Left ventricle myocardium superior (tissue), 1 donor: Measurements from ENCODE around the gene L3MBTL2. TPM values are rescaled to one million over a fixed set of nuclear protein-coding genes. Genes with fewer than 3 reads are reported as not detected.

Source experiments
- ATAC-seq: fragments of 200-7000 bp; cut with Tn5 transposase; one replicate; pipeline ENCODE4 v1.9.1; 2020; ENCODE audit warnings: mild to moderate bottlenecking, moderate library complexity
- DNase-seq: peaks from one replicate; pipeline ENCODE4 v3.0.0-alpha.2; 2020
- intact Hi-C: fragments of 100-400 bp; cut with micrococcal nuclease; formaldehyde crosslinking; loops from one replicate; pipeline ENCODE4 v1.11.0; 2022
- total RNA-seq: library from RNA; stranded (reverse); fragmentation: NEBNext Ultra II Directional; extraction: Animal tissue kit (Norgen Biotek cat#: 25700); gene quantifications from one replicate; pipeline ENCODE4 v1.2.1, GENCODE V29; 2021
- donor health status: DM: no; HTN: yes; CAD: no; lungs with severe emphysema.

The L3MBTL2 gene
- total RNA-seq, 1 donor from 2014 or later: 18.2 TPM

- intact Hi-C loops: no loop called here
- DNase-seq (no peak), ATAC-seq (no peak)
Observed at GRCh38 chr22:41203118-41203517, 2.0 kb upstream of the L3MBTL2 start.

- no peak for DNase-seq
- intact Hi-C loops: no loop called here
Observed at GRCh38 chr22:41204066-41204465, 1.0 kb upstream of the L3MBTL2 start.

DNA sequence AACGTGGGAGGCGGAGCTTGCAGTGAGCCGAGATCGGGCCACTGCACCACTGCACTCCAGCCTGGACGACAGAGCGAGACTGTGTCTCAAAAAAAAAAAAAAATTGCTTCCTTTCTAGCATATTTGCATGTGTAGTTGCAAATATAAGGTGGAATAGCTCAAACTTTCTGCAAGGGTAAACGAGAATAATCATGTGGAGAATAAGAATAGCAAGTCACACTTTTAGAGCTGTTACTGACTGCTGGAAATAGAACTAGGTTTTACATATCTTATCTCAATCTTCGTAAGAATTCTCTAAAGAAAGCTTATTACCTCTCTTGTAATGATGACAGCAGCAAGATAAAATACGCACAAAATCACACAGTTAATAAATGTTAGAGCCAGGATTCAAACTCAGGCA, 1.6 kb downstream of the L3MBTL2 start:
- ATAC-seq: no peak
- intact Hi-C loops: no loop called here
- DNase-seq: no peak

More at GRCh38 chr22:41204066-41204465, 1.0 kb upstream of the L3MBTL2 start:
- ATAC-seq: no peak

DNA sequence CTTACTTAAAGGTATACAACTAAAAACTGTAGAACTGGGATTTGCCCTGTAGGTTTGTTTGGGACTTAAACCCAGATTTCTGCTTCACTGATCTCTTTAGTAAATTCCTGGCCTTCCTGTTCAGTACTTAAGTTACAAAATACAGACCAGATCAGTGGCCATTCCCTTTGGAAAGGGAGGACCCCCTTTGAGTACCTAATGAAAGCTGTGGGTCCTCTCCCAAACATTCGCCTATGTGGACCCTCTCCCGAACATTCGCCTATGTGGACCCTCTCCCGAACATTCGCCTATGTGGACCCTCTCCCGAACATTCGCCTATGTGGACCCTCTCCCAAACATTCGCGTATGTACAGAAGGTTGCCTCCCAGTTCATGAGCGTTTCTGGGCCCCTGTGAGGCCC, 10.3 kb downstream of the L3MBTL2 start:
- no peak for ATAC-seq
- DNase-seq: no peak
- intact Hi-C loops: no loop called here

- DNase-seq: peak; percentile 34
- no peak for ATAC-seq
- intact Hi-C loops: no loop called here
Observed at GRCh38 chr22:41215926-41216325, 10.8 kb downstream of the L3MBTL2 start.

GRCh38 chr22:41216984-41217383, 11.9 kb downstream of the L3MBTL2 start:
- intact Hi-C loops: no loop called here
- no peak for DNase-seq
- peak; percentile 8 for ATAC-seq

DNA sequence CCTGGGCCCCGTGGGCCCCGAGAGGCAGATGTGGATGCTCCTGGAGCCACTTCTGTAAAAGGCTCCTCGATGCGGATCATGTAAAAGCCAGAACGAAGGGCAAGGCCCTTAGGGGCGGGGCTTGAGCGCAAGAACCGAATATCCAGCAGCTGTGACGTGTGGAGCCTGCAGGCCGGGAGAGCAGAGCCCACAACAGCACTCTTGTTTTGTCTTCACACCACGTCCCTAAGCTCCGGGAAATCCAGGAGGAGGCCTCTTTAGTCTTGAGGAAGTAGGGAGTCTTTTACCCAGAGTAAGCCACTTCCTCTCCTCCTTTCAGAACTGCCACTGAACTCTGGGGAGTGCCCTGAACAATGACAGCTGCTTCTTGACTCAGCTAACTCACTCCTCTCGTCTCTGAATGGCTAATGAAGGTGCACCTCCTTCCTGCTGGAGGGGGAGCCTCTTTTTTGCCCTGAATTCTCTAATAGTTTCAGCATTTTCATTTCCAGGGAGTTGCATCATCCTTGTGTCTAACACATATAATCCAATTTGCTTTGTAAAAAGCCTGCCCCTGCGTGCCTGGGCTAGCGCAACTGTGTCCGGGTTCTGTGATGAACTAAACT, 12.5 kb downstream of the L3MBTL2 start:
- ATAC-seq (peak; percentile 91), DNase-seq (peak; percentile 84)
- intact Hi-C loops: no loop called here

DNA sequence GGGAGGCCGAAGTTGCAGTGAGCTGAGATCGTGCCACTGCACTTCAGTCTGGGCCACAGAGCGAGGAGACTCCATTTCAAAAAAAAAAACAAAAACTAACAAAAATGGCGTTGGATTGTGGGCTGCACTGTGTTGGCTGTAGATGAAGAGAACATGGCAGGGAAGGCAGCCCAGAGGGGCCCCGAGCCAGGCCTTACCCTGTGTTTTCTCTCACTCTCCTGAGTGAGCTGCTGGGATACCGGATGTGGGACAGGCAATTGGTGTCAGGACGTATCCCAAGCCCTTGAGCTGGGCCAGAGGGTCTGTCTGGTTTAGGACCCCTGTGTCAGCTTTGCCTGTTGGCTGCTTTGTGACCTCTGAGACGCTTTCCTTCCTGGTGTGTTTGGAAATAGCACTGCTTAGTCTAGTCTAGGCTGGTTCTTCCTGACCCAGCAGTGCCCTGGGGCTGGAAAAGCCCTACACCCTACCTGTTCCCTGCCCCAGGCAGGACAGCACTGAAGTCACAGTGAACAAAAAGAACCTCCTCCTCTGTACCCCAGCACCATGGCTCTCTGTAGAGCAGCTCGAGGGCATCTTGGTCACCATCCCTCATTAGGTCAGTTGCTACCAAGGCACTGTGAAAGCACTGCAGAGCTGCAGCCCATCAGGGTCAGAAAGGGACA, 17.9 kb downstream of the L3MBTL2 start:
- intact Hi-C loops: no loop called here
- DNase-seq: no peak

GRCh38 chr22:41223535-41223934, 18.4 kb downstream of the L3MBTL2 start:
- intact Hi-C loops: no loop called here
- DNase-seq (no peak), ATAC-seq (no peak)

More for the DNA sequence above, 17.9 kb downstream of the L3MBTL2 start:
- ATAC-seq: no peak

DNA sequence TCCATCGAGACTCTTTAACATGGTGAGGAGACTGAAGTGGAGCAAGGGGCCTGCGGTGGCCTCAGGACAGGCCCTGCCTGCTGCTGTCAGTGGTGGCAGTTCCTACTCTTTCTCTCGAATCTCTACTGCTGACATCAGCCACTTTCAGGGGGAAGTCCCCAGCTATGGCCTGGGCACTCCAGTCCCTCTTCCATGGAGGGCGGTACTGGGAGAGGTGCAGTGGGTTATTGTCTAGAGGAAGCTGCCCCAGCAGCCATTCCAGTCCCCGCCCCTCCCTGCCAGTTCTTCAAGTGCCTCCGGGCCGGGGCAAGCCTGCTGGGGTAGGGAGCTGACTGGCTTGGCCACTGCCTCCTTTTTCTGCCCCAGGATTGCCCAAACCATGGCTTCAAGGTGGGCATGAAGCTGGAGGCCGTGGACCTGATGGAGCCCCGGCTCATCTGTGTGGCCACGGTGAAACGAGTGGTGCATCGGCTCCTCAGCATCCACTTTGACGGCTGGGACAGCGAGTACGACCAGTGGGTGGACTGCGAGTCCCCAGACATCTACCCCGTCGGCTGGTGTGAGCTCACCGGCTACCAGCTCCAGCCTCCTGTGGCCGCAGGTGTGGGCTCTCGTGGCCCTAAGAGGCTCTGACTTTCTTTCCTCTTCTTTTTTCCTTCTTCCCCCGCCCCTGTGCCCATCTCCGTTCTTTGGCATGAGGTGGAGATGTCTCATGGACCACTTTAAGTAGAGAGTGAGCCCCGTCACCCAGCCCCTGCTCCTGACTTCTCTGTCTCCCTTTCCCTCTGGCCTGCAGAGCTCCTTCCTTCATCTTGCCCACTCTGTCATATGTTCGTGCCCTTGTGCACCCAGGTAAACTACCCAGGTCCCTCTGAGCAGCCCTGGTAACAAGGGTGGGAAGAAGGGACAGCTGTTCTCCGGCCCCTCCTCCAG, 21.9 kb downstream of the L3MBTL2 start:
- DNase-seq (peak; percentile 53), ATAC-seq (peak; percentile 11)
- intact Hi-C loops: no loop called here

DNA sequence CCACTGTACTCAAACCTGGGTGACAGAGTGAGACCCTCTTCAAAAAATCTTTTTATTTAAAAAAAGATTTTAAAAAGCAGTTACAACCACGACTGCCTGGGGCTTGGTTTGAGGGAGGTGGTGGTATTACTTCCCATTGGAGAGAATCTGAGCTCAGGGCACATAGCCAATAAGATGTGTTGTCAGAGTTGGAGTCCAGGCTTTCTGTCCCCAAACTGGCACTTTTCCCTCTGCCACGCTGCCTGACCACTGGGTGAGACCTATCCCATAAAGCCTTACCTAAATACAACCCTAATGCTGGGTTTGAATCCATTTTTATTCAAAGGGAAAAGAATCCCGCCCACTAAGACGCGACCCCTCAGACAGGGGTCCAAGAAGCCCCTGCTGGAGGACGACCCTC, 24.1 kb downstream of the L3MBTL2 start:
- intact Hi-C loops: no loop called here
- no peak for DNase-seq
- ATAC-seq: no peak

DNA sequence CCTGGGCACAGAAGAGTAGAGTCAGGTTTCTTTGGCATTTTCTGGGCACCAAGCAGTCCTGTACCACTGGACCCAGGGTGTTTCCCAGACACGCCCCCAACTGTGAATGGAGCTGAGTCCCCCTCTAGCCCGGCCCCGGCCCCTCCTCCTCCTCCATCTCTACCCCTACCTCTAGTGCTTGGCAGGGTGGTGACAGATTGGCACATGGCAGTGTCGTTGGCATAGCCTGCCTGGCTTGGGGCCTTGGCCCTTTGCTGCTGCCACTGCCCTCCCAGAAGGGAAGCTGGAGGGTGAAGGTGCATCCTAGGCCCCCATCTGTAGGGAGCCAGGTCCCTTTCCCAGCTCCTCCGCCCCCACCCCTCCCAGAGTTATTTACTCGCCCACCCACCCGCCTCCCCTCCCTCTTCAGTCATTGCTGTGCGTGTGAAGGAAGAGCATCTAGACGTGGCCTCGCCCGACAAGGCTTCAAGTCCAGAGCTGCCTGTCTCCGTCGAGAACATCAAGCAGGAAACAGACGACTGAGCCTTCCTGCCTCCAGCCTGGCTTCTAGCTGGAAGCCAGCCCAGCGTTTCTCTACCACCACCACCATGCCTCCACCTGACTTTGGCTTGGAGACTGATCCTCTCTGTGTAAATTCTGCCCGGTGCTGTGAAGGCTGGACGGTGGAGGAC, 24.8 kb downstream of the L3MBTL2 start:
- intact Hi-C loops: no loop called here
- DNase-seq: peak; percentile 81
- ATAC-seq: peak; percentile 86

- intact Hi-C loops: no loop called here
- no peak for ATAC-seq
- no peak for DNase-seq
Observed at GRCh38 chr22:41230401-41230785, 25.3 kb downstream of the L3MBTL2 start.

GRCh38 chr22:41231369-41231768, 26.3 kb downstream of the L3MBTL2 start:
- intact Hi-C loops: no loop called here
- no peak for DNase-seq
- no peak for ATAC-seq

DNA sequence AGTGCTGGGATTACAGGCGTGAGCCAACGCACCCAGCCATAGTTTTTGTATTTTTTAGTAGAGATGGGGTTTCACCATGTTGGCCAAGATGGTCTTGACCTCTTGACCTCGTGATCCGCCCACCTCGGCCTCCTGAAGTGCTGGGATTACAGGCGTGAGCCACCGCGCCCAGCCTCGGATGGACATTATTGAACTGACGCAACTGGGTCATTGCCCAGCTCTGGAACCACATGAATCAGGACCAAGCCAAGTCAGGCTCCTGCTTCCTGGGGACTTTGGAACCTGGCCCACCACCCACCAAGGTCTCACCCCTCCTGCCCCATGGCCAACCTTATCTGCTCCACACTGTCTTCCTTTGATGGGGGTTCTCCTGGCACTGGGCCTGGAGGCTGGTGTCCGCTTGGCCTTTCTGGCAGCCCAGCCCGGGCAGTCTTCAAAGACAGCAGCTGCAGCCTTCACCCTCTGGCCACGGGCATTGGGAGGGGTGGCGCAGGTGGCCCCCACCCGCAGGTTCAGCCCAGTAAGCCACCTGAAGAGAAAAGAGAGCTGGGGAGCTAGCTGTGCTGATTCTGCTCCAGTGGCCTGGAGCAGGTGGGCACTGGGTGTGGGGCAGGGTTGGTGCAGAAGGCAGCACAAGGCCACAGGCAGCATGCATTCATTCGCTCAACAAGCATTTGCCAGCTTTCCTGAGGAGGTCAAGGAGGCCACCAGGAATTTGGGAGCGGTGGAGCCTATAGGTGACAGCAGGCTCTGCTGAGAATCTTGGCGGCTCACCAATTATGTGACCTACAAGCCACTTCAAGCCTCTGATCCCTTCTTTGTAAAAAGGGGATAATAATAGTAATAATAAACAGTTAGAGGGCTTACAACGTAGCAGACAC, 29.9 kb downstream of the L3MBTL2 start:
- ATAC-seq (peak; percentile 27), DNase-seq (no peak)
- intact Hi-C loops: no loop called here

DNA sequence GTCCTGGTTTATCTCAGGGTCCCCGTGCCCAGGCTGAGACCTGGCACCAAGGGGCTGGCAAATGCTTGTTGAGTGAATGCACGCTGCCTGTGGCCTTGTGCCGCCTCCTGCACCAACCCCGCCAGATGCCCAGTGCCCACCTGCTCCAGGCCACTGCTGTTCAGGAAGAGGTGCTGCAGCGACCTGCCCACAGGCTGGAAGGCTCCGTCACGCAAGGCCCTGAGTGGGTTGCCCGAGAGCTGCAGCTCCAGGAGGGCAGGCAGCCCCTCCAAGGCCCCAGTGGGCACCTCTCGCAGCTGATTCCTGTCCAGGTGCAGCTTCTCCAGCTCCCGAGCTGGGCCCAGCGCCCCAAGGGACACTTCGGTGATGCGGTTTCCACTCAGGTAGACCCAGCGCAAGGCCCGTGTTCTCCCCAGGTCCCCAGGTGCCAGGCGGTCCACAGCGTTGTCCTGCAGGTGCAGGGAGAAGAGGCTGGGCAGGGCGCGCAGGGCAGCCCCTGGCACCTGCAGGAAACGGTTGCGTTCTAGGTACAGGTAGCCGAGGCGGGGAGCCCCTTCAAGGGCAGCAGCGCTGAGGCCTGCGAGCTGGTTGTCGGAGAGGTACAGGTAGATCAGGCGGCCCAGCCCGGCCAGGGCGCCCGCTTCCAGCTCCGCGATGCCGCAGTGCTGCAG, 32.1 kb downstream of the L3MBTL2 start:
- intact Hi-C loops: no loop called here
- DNase-seq: no peak
- ATAC-seq: no peak

DNA sequence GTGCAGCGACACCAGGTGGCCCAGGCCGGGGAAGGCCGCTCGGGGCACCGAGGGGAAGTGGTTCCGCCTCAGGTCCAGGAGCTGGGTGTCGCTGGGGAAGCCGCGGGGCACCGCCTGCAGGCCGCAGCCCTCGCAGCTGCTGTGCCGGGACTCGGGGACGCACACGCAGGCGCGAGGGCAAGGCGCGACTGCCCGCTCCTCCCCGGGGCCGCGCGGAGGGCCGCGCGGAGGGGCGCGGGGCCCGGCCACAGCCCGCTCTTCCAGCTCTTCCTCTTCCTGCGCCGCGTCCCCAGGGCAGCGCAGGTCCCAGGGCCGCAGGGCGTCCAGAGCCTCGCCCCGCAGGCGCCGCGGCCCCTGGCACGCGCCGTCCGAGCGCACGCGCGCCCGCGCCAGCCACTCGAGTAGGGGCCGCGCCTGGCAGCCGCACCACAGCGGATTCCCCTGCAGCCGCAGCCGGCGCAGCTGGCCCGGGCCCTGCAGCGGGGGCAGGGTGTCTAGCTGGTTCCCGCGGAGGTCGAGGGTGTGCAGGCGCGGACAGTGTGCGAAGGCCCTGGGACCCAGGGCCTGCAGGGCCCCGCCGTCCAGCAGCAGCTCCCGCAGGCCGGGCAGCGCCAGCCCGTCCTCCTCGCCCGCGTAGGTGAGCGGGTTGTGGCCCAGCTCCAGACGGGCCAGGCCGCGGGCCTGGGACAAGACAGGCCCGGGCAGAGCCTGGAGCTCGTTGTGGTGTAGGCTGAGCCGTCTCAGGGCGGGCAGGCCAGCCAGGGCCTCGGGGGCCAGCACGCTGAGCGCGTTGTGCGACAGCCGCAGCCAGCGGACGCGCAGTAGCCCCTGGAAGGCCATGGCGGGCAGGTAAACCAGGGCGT, 32.8 kb downstream of the L3MBTL2 start:
- intact Hi-C loops: no loop called here
- peak; percentile 67 for ATAC-seq
- DNase-seq: peak; percentile 86
